Left lung (tissue), 10 donors: ENCODE data around the gene CAVIN1. TPM values are rescaled to one million over a fixed set of nuclear protein-coding genes. Genes with fewer than 3 reads are reported as not detected.

Experiments used
- ATAC-seq: fragments of 200-7000 bp; cut with Tn5 transposase; one replicate; pipeline ENCODE4 v1.9.1; 2020; ENCODE audit warnings: moderate library complexity
- DNase-seq, 4 donors: peaks; one replicate each; pipeline ENCODE4 v3.0.0-alpha.2; 2013 to 2020
- H3K27ac ChIP-seq, 2 donors: fragments of 200-600 bp; sonication (generic) in 1 of 2; one replicate each; pipeline versions ENCODE4 v1.5.0 to v1.8.0; 2020 to 2021
- H3K27me3 ChIP-seq, 2 donors: fragments of 200-600 bp; sonication (generic) in 1 of 2; one replicate each; pipeline versions ENCODE4 v1.5.0 to v1.8.0; 2020 to 2021
- H3K36me3 ChIP-seq, 2 donors: fragments of 200-600 bp; sonication (generic) in 1 of 2; one replicate each; pipeline versions ENCODE4 v1.5.0 to v1.8.0; 2020 to 2021
- H3K4me1 ChIP-seq, 2 donors: fragments of 200-600 bp; one replicate each; pipeline ENCODE4 v1.8.0; 2021
- H3K4me3 ChIP-seq, 2 donors: fragments of 200-600 bp; sonication (generic) in 1 of 2; one replicate each; pipeline versions ENCODE4 v1.5.0 to v1.8.0; 2020 to 2021; ENCODE audit warnings: mild to moderate bottlenecking in 1 of 2
- H3K9me3 ChIP-seq, 2 donors: fragments of 200-600 bp; sonication (generic) in 1 of 2; one replicate each; pipeline versions ENCODE4 v1.5.0 to v1.8.0; 2020 to 2021
- intact Hi-C, 2 donors: fragments of 100-400 bp; cut with DNase I; formaldehyde crosslinking; loops; one replicate each; pipeline versions ENCODE4 v1.11.2 to v1.14.2; 2022
- polyA plus RNA-seq, 6 donors: library from polyadenylated mRNA; unstranded; fragments of 120-200 nt; gene quantifications; one replicate each; pipeline ENCODE4 v1.2.1, GENCODE V29; 2013; ENCODE audit not compliant: insufficient read length in 6 of 6
- total RNA-seq, 2 donors: library from RNA; stranded (reverse); fragmentation: NEBNext Ultra II Directional; extraction: Animal tissue kit (Norgen Biotek cat#: 25700); gene quantifications; one replicate each; pipeline ENCODE4 v1.2.1, GENCODE V29; 2021
- TF ChIP-seq, protein P1 (sequence below), 2 donors: fragments of 200-600 bp; sonication (generic) in 1 of 2; IDR thresholded peaks; one replicate each; pipeline versions ENCODE4 v1.5.0 to v1.8.0; 2021; ENCODE audit warnings: antibody characterized with exemption in 2 of 2
- donor health status: DM: no; HTN: yes; CAD: no.
- donor health status: DM: no; HTN: no; CAD: no.

CAVIN1 gene
- total and polyA plus RNA-seq, 8 donors = 163 to 320 (median 211) TPM

GRCh38 chr17:42408061-42408460 lies 15.0 kb downstream of the CAVIN1 start:
- intact Hi-C loops = loop anchor here (5.0 to 10.0 kb wide), 2 partner anchors 83 to 86 kb away; no protein-coding TSS in a partner anchor
- H3K4me1 ChIP-seq = peaks cover 43 to 81% of the 10 kb centered on the region in 2 donors

DNA sequence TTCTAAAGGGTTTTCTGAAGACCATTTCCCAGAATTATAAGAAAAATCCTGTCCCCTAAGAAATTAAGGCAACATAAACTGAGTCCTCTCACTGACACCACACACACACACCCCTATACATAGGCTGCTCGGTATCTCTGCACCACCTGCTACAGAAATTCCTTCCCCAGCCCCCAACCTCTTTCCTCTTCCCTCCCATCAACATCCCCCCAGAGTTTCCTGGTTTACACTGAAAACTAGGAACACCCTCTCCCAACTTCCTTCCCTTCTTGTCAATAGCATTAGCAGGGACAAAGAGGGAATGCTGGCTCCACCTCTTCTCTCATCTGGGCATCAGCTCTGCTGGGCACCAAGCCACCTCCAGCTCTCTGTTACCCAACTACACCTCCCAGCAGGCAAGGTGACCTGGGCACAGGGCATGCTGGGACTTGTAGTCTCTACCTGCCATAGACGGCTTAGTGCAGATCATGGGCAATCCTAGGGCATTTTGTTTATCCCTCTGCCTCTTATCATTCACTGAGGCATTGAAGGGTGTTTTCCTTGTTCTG lies 15.7 kb downstream of the CAVIN1 start:
- Histone ChIP-seq H3K9me3 (no peaks in the 10 kb centered on the region), H3K36me3 (peaks cover 0 to 28% of the 10 kb centered on the region in 2 donors), H3K27ac (peak overlapping the region; percentile 74 to 86), H3K4me1 (peaks cover 43 to 88% of the 10 kb centered on the region in 2 donors), H3K4me3 (no peak overlapping the region), H3K27me3 (no peaks in the 10 kb centered on the region)
- DNase-seq (peak in 2 of 4 donors; percentile 77 to 85), ATAC-seq (peak; percentile 82)
- TF ChIP-seq, protein P1, sequence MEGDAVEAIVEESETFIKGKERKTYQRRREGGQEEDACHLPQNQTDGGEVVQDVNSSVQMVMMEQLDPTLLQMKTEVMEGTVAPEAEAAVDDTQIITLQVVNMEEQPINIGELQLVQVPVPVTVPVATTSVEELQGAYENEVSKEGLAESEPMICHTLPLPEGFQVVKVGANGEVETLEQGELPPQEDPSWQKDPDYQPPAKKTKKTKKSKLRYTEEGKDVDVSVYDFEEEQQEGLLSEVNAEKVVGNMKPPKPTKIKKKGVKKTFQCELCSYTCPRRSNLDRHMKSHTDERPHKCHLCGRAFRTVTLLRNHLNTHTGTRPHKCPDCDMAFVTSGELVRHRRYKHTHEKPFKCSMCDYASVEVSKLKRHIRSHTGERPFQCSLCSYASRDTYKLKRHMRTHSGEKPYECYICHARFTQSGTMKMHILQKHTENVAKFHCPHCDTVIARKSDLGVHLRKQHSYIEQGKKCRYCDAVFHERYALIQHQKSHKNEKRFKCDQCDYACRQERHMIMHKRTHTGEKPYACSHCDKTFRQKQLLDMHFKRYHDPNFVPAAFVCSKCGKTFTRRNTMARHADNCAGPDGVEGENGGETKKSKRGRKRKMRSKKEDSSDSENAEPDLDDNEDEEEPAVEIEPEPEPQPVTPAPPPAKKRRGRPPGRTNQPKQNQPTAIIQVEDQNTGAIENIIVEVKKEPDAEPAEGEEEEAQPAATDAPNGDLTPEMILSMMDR (IDR thresholded peaks at IDR 0.05) = no peak
- intact Hi-C loops = loop anchor here (5.0 to 10.0 kb wide), 2 partner anchors 83 to 85 kb away; no protein-coding TSS in a partner anchor

More at GRCh38 chr17:42408061-42408460, 15.0 kb downstream of the CAVIN1 start:
- no peaks in the 10 kb centered on the region for H3K9me3 ChIP-seq
- peak overlapping the region; percentile 74 to 86 for H3K27ac ChIP-seq
- no peak for ATAC-seq
- TF ChIP-seq, protein P1 (IDR thresholded peaks at IDR 0.05) = no peak
- no peak for DNase-seq
- H3K27me3 ChIP-seq = no peaks in the 10 kb centered on the region
- H3K4me3 ChIP-seq = no peak overlapping the region
- H3K36me3 ChIP-seq = peaks cover 0 to 21% of the 10 kb centered on the region in 2 donors

- TF ChIP-seq, protein P1 (IDR thresholded peaks at IDR 0.05) = no peak
- peak overlapping the region; percentile 74 to 86 for H3K27ac ChIP-seq
- H3K27me3 ChIP-seq = no peaks in the 10 kb centered on the region
- intact Hi-C loops = loop anchor here (5.0 to 10.0 kb wide), 2 partner anchors 82 to 84 kb away; no protein-coding TSS in a partner anchor
- H3K9me3 ChIP-seq = no peaks in the 10 kb centered on the region
- no peak for DNase-seq
- H3K4me3 ChIP-seq = no peak overlapping the region
- H3K4me1 ChIP-seq = peaks cover 46 to 90% of the 10 kb centered on the region in 2 donors
- peaks cover 0 to 30% of the 10 kb centered on the region in 2 donors for H3K36me3 ChIP-seq
- ATAC-seq = no peak
Measured at GRCh38 chr17:42406615-42407288, 16.3 kb downstream of the CAVIN1 start.

- Histone ChIP-seq H3K27me3 (no peaks in the 10 kb centered on the region), H3K9me3 (no peaks in the 10 kb centered on the region), H3K27ac (peak overlapping the region in 1 of 2 donors; percentile 74), H3K36me3 (peaks cover 0 to 30% of the 10 kb centered on the region in 2 donors), H3K4me3 (no peak overlapping the region), H3K4me1 (peaks cover 46 to 83% of the 10 kb centered on the region in 2 donors)
- TF ChIP-seq, protein P1 (IDR thresholded peaks at IDR 0.05) = peak; percentile 80 to 89
- ATAC-seq (peak; percentile 67), DNase-seq (peak; percentile 73 to 96 (median 78))
- intact Hi-C loops = loop anchor here (5.0 to 10.0 kb wide), 2 partner anchors 81 to 84 kb away; no protein-coding TSS in a partner anchor
Measured at GRCh38 chr17:42405963-42406495, 17.0 kb downstream of the CAVIN1 start.

DNA sequence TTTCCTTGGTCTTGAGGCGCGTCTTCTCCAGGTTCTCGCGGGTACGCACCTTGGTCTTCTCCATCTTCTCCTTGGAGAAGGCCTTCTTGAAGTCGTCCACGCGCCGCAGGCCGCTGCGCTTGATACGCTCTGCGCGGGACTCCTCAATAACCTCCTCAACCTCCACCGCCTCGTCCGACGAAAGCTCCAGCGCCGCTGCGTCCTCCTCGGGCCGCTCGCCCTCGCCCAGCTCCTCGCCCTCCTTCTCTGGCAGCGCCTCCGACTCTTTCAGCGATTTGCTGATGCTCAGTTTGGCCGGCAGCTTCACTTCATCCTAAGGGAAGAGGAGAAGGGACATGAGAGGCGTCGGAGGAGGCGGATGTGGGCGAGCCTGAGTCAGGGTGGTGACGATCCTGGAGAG lies 18.0 kb downstream of the CAVIN1 start:
- Histone ChIP-seq H3K9me3 (no peaks in the 10 kb centered on the region), H3K4me3 (no peak overlapping the region), H3K27ac (no peak overlapping the region), H3K36me3 (peaks cover 0 to 30% of the 10 kb centered on the region in 2 donors), H3K4me1 (peaks cover 42 to 83% of the 10 kb centered on the region in 2 donors), H3K27me3 (no peaks in the 10 kb centered on the region)
- no peak for ATAC-seq
- no peak for DNase-seq
- intact Hi-C loops = loop anchor here (5.0 to 10.0 kb wide), 2 partner anchors 80 to 83 kb away; no protein-coding TSS in a partner anchor
- TF ChIP-seq, protein P1 (IDR thresholded peaks at IDR 0.05) = no peak
